GM12878 (cell line): ENCODE data around the gene WFIKKN1. TPM values are rescaled to one million over a fixed set of nuclear protein-coding genes. Genes with fewer than 3 reads are reported as not detected.

ENCODE experiments used
- ASH2L ChIP-seq: fragments of 300-600, 200-600 bp; sonication (generic); IDR thresholded peaks from 2 replicates; pipeline ENCODE4 v1.6.1; 2017; ENCODE audit warnings: low read depth, mild to moderate bottlenecking, borderline replicate concordance
- BACH1 ChIP-seq: fragments of 450-650 bp; IDR thresholded peaks from 2 replicates; pipeline ENCODE4 v1.6.1; 2017; ENCODE audit warnings: mild to moderate bottlenecking, borderline replicate concordance
- CBX3 ChIP-seq: fragments of 200-600 bp; sonication (generic); IDR thresholded peaks from 2 replicates; pipeline ENCODE4 v1.6.1; 2016; ENCODE audit warnings: low read depth, borderline replicate concordance
- CREB1 ChIP-seq: IDR thresholded peaks from 2 replicates; pipeline ENCODE4 v1.6.1; 2012; ENCODE audit warnings: low read depth, mild to moderate bottlenecking, inconsistent platforms
- LARP7 ChIP-seq: fragments of 450-650 bp; IDR thresholded peaks from 2 replicates; pipeline ENCODE4 v1.6.1; 2017; ENCODE audit warnings: mild to moderate bottlenecking
- MTA3 ChIP-seq: IDR thresholded peaks from 2 replicates; pipeline ENCODE4 v1.6.1; 2012; ENCODE audit warnings: low read length, inconsistent platforms, borderline replicate concordance
- NFXL1 ChIP-seq: fragments of 450-650 bp; IDR thresholded peaks from 2 replicates; pipeline ENCODE4 v1.6.1; 2017; ENCODE audit warnings: antibody characterized with exemption, mild to moderate bottlenecking, borderline replicate concordance
- POLR2AphosphoS2 ChIP-seq: IDR thresholded peaks from 2 replicates; pipeline ENCODE4 v1.6.1; 2011; ENCODE audit warnings: low read depth, mild to moderate bottlenecking, low read length, improper control_type of control experiment, moderate library complexity
- TARDBP ChIP-seq: IDR thresholded peaks from 2 replicates; pipeline ENCODE4 v1.6.1; 2016; ENCODE audit warnings: borderline replicate concordance
- TBL1XR1 ChIP-seq: IDR thresholded peaks from 2 replicates; pipeline ENCODE4 v1.6.1; 2012; ENCODE audit warnings: low read depth, low read length, improper control_type of control experiment
- ZSCAN29 ChIP-seq: fragments of 450-650 bp; IDR thresholded peaks from 2 replicates; pipeline ENCODE4 v1.6.1; 2017; ENCODE audit warnings: mild to moderate bottlenecking, moderate library complexity
- polyA plus RNA-seq, 11 experiments: library from polyadenylated mRNA; depleted of rRNA in 4 of 11; unstranded in 6 of 11; stranded (reverse) in 5 of 11; fragments of >200 nt; fragmentation: Nextera tagmentation in 4 of 11; fragmentation: Illumina TruSeq in 1 of 11; extraction: Ambion mirVana in 4 of 11; extraction: Trizol in 1 of 11; gene quantifications; 1 replicate in 1 of 11; 2 replicates in 10 of 11; pipeline versions ENCODE4 v1.2.1 to v1.2.3, GENCODE V29; 2011 to 2016; ENCODE audit warnings: inconsistent platforms in 2 of 11, missing spikeins in 2 of 11, low read depth in 1 of 11
- total RNA-seq, 4 experiments: library from RNA; depleted of rRNA in 3 of 4; stranded (reverse); fragments of >200 nt in 3 of 4; fragmentation: Illumina TruSeq in 1 of 4; extraction: Trizol in 1 of 4; gene quantifications; 2 replicates each; pipeline versions ENCODE4 v1.2.1 to v1.2.3, GENCODE V29; 2013 to 2021
- TF ChIP-seq, protein P1 (sequence below): fragments of 450-650 bp; formaldehyde crosslinking; IDR thresholded peaks from 2 replicates; pipeline ENCODE4 v1.4.0; 2020; ENCODE audit warnings: mild to moderate bottlenecking, moderate library complexity
- TF ChIP-seq, protein P2 (sequence below): IDR thresholded peaks from 2 replicates; pipeline ENCODE4 v1.6.1; 2011; ENCODE audit warnings: borderline replicate concordance, low read depth, mild to moderate bottlenecking, moderate library complexity, low read length; ENCODE audit not compliant: insufficient read depth, poor library complexity, severe bottlenecking
- TF ChIP-seq, protein P3 (sequence below): IDR thresholded peaks from 2 replicates; pipeline ENCODE4 v1.6.1; 2012; ENCODE audit warnings: low read depth, low read length, improper control_type of control experiment
- TF ChIP-seq, protein P4 (sequence below): fragments of 450-650 bp; IDR thresholded peaks from 2 replicates; pipeline ENCODE4 v1.6.1; 2017; ENCODE audit warnings: antibody characterized with exemption, mild to moderate bottlenecking, moderate library complexity
- TF ChIP-seq, protein P5 (sequence below): fragments of 450-650 bp; formaldehyde crosslinking; IDR thresholded peaks from 2 replicates; pipeline ENCODE4 v1.5.0; 2022; ENCODE audit warnings: mild to moderate bottlenecking, missing genetic modification characterization

Gene WFIKKN1
- total and polyA plus RNA-seq, 10 of the 15 experiments (the other 5 are each of a cell fraction or from before 2014, with no cell fraction given), result 0.01 to 0.41 (median 0.05) TPM; not detected in 2

DNA sequence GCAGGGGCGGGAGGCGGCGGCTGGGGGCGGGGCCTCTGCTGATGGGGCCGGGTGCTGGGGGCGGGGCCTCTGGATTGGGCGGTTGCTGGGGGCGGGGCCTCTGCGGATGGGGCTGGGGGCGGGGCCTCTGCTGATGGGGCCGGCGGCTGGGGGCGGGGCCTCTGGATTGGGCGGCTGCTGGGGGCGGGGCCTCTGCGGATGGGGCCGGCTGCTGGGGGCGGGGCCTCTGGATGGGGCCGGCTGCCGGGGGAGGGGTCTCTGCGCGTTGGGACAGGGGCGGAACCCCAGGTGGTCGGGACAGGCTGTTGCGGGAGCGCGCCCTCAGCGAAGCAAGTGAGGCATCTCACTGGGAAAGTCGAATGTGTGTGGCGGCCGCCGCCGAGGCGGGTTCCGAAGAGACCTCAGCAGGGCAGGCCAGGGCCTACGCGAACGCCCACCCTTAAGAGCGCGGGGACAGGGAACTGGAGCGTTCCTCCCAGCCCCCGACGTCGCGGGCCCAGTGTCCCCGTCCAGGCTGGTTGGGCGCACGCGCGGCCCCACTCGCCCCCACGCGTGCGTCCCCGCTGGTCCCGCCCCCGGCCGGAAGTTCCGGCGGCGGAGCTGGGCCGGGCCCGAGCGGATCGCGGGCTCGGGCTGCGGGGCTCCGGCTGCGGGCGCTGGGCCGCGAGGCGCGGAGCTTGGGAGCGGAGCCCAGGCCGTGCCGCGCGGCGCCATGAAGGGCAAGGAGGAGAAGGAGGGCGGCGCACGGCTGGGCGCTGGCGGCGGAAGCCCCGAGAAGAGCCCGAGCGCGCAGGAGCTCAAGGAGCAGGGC is 49.2 kb downstream of the WFIKKN1 start, which contains the start of gene STUB1 (continued):
- TF ChIP-seq, protein P1, sequence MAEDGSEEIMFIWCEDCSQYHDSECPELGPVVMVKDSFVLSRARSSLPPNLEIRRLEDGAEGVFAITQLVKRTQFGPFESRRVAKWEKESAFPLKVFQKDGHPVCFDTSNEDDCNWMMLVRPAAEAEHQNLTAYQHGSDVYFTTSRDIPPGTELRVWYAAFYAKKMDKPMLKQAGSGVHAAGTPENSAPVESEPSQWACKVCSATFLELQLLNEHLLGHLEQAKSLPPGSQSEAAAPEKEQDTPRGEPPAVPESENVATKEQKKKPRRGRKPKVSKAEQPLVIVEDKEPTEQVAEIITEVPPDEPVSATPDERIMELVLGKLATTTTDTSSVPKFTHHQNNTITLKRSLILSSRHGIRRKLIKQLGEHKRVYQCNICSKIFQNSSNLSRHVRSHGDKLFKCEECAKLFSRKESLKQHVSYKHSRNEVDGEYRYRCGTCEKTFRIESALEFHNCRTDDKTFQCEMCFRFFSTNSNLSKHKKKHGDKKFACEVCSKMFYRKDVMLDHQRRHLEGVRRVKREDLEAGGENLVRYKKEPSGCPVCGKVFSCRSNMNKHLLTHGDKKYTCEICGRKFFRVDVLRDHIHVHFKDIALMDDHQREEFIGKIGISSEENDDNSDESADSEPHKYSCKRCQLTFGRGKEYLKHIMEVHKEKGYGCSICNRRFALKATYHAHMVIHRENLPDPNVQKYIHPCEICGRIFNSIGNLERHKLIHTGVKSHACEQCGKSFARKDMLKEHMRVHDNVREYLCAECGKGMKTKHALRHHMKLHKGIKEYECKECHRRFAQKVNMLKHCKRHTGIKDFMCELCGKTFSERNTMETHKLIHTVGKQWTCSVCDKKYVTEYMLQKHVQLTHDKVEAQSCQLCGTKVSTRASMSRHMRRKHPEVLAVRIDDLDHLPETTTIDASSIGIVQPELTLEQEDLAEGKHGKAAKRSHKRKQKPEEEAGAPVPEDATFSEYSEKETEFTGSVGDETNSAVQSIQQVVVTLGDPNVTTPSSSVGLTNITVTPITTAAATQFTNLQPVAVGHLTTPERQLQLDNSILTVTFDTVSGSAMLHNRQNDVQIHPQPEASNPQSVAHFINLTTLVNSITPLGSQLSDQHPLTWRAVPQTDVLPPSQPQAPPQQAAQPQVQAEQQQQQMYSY, result no peak
- no peak for TF ChIP-seq MTA3
- TF ChIP-seq, protein P2, sequence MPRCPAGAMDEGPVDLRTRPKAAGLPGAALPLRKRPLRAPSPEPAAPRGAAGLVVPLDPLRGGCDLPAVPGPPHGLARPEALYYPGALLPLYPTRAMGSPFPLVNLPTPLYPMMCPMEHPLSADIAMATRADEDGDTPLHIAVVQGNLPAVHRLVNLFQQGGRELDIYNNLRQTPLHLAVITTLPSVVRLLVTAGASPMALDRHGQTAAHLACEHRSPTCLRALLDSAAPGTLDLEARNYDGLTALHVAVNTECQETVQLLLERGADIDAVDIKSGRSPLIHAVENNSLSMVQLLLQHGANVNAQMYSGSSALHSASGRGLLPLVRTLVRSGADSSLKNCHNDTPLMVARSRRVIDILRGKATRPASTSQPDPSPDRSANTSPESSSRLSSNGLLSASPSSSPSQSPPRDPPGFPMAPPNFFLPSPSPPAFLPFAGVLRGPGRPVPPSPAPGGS, result no peak
- no peak for TF ChIP-seq ASH2L
- peak; percentile 94 for TF ChIP-seq LARP7
- 0 out of 2 replicates have a peak, but pooled peaks have one; percentile 26 for TF ChIP-seq NFXL1
- 0 out of 2 replicates have a peak, but pooled peaks have one; percentile 18 for TF ChIP-seq ZSCAN29
- TF ChIP-seq, protein P3, sequence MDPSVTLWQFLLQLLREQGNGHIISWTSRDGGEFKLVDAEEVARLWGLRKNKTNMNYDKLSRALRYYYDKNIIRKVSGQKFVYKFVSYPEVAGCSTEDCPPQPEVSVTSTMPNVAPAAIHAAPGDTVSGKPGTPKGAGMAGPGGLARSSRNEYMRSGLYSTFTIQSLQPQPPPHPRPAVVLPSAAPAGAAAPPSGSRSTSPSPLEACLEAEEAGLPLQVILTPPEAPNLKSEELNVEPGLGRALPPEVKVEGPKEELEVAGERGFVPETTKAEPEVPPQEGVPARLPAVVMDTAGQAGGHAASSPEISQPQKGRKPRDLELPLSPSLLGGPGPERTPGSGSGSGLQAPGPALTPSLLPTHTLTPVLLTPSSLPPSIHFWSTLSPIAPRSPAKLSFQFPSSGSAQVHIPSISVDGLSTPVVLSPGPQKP, result peak; percentile 67; the same call in 1 of the 2 replicates
- TF ChIP-seq, protein P4, sequence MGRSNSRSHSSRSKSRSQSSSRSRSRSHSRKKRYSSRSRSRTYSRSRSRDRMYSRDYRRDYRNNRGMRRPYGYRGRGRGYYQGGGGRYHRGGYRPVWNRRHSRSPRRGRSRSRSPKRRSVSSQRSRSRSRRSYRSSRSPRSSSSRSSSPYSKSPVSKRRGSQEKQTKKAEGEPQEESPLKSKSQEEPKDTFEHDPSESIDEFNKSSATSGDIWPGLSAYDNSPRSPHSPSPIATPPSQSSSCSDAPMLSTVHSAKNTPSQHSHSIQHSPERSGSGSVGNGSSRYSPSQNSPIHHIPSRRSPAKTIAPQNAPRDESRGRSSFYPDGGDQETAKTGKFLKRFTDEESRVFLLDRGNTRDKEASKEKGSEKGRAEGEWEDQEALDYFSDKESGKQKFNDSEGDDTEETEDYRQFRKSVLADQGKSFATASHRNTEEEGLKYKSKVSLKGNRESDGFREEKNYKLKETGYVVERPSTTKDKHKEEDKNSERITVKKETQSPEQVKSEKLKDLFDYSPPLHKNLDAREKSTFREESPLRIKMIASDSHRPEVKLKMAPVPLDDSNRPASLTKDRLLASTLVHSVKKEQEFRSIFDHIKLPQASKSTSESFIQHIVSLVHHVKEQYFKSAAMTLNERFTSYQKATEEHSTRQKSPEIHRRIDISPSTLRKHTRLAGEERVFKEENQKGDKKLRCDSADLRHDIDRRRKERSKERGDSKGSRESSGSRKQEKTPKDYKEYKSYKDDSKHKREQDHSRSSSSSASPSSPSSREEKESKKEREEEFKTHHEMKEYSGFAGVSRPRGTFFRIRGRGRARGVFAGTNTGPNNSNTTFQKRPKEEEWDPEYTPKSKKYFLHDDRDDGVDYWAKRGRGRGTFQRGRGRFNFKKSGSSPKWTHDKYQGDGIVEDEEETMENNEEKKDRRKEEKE, result peak; percentile 56; the same call in 1 of the 2 replicates
- TF ChIP-seq TARDBP, result no peak
- TF ChIP-seq CBX3, result no peak
- TF ChIP-seq TBL1XR1, result 0 out of 2 replicates have a peak, but pooled peaks have one; percentile 15
- TF ChIP-seq BACH1, result peak; percentile 91
- 0 out of 2 replicates have a peak, but pooled peaks have one; percentile 5 for TF ChIP-seq CREB1
- TF ChIP-seq, protein P5, sequence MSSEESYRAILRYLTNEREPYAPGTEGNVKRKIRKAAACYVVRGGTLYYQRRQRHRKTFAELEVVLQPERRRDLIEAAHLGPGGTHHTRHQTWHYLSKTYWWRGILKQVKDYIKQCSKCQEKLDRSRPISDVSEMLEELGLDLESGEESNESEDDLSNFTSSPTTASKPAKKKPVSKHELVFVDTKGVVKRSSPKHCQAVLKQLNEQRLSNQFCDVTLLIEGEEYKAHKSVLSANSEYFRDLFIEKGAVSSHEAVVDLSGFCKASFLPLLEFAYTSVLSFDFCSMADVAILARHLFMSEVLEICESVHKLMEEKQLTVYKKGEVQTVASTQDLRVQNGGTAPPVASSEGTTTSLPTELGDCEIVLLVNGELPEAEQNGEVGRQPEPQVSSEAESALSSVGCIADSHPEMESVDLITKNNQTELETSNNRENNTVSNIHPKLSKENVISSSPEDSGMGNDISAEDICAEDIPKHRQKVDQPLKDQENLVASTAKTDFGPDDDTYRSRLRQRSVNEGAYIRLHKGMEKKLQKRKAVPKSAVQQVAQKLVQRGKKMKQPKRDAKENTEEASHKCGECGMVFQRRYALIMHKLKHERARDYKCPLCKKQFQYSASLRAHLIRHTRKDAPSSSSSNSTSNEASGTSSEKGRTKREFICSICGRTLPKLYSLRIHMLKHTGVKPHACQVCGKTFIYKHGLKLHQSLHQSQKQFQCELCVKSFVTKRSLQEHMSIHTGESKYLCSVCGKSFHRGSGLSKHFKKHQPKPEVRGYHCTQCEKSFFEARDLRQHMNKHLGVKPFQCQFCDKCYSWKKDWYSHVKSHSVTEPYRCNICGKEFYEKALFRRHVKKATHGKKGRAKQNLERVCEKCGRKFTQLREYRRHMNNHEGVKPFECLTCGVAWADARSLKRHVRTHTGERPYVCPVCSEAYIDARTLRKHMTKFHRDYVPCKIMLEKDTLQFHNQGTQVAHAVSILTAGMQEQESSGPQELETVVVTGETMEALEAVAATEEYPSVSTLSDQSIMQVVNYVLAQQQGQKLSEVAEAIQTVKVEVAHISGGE (CRISPR knock-in tag), result peak; percentile 34
- peak; percentile 73; the same call in 1 of the 2 replicates for TF ChIP-seq POLR2AphosphoS2
